Dermis blood vessel endothelial cell (primary cell): ENCODE data around the gene CNTN2. TPM values are rescaled to one million over a fixed set of nuclear protein-coding genes. Genes with fewer than 3 reads are reported as not detected.

Experiments
- DNase-seq: peaks from one replicate; pipeline ENCODE4 v3.0.0; 2010
- total RNA-seq: library from RNA; depleted of rRNA; stranded (reverse); fragments of >200 nt; gene quantifications from 2 replicates; pipeline ENCODE4 v1.2.3, GENCODE V29; 2014

Gene CNTN2
- total RNA-seq = not detected in 2 replicates

GRCh38 chr1:205042911-205043806 is at the start of gene CNTN2:
TSS of gene CNTN2 (plus strand) at chr1:205043212. CDS start at chr1:205053186, 9,974 bp downstream.
- no peak for DNase-seq

GRCh38 chr1:204994086-204994862 is 48.7 kb upstream of the CNTN2 start:
- DNase-seq = no peak

GRCh38 chr1:204996981-204997380 is 46.0 kb upstream of the CNTN2 start:
- no peak for DNase-seq

GRCh38 chr1:204997591-204998355 is 45.2 kb upstream of the CNTN2 start:
- DNase-seq = no peak

GRCh38 chr1:205001162-205001561 is 41.9 kb upstream of the CNTN2 start:
- DNase-seq = no peak

- DNase-seq = no peak
These were observed 40.3 kb upstream of the CNTN2 start for GRCh38 chr1:205002705-205003104.

- DNase-seq = no peak
These were observed 39.5 kb upstream of the CNTN2 start for GRCh38 chr1:205003358-205004131.

GRCh38 chr1:205004351-205004750 is 38.7 kb upstream of the CNTN2 start:
- no peak for DNase-seq

- no peak for DNase-seq
These were observed 34.1 kb upstream of the CNTN2 start for GRCh38 chr1:205008896-205009295.

- DNase-seq = no peak
These were observed 33.3 kb upstream of the CNTN2 start for GRCh38 chr1:205009670-205010069.

- no peak for DNase-seq
These were observed 30.4 kb upstream of the CNTN2 start for GRCh38 chr1:205012391-205013140.

GRCh38 chr1:205013683-205014367 is 29.2 kb upstream of the CNTN2 start:
- no peak for DNase-seq

- no peak for DNase-seq
These were observed 28.2 kb upstream of the CNTN2 start for GRCh38 chr1:205014783-205015182.

GRCh38 chr1:205015241-205015640 is 27.8 kb upstream of the CNTN2 start:
- no peak for DNase-seq

GRCh38 chr1:205016075-205016474 is 26.9 kb upstream of the CNTN2 start:
- no peak for DNase-seq

- no peak for DNase-seq
These were observed 26.4 kb upstream of the CNTN2 start for GRCh38 chr1:205016584-205016983.

- DNase-seq = no peak
These were observed 26.0 kb upstream of the CNTN2 start for GRCh38 chr1:205017001-205017400.

- DNase-seq = no peak
These were observed 25.2 kb upstream of the CNTN2 start for GRCh38 chr1:205017766-205018165.

- DNase-seq = no peak
These were observed 24.6 kb upstream of the CNTN2 start for GRCh38 chr1:205018381-205018780.

GRCh38 chr1:205020466-205020865 is 22.5 kb upstream of the CNTN2 start:
- DNase-seq = no peak

GRCh38 chr1:205024679-205025078 is 18.3 kb upstream of the CNTN2 start:
- DNase-seq = no peak
